Measurements from ENCODE around the gene RPN1. TPM values are rescaled to one million over a fixed set of nuclear protein-coding genes. Genes with fewer than 3 reads are reported as not detected.
"Not testable (repeated sequence)": the region's sequence is repeated elsewhere in the genome, so short reads cannot be mapped to it uniquely, and the experiment has no call there.

The RPN1 gene
- total and polyA plus RNA-seq, 2 donors (not counting 3 experiments of a cell fraction or from before 2014, with no cell fraction given) = 250 to 266 TPM

DNA sequence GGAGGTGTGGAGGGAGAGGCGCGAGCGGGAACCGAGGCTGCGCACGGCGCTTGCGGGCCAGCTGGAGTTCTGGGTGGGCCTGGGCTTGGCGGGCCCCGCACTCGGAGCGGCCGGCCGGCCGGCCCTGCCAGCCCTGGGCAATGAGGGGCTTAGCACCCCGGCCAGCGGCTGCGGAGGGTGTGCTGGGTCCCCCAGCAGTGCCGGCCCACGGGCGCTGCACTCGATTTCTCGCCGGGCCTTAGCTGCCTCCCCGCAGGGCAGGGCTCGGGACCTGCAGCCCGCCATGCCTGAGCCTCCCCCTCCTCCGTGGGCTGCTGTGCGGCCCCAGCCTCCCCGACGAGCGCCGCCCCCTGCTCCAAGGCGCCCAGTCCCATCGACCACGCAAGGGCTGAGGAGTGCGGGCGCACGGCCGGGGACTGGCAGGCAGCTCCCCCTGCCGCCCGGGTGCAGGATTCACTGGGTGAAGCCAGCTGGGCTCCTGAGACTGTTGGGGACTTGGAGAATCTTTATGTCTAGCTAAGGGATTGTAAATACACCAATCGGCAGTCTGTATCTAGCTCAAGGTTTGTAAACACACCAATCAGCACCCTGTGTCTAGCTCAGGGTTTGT, 2.9 kb upstream of the RPN1 start:
- peak; percentile 11 for DNase-seq (ENCODE audit: low read depth, low spot score)
- H3K4me2 ChIP-seq (ENCODE audit: insufficient read depth, low read length); POLR2A ChIA-PET; H2AFZ ChIP-seq (ENCODE audit: low read depth, low read length); H3K4me1 ChIP-seq (ENCODE audit: control insufficient read depth, extremely low read depth, insufficient read depth, low read length); H3K9me3 ChIP-seq (replicated peaks; ENCODE audit: control insufficient read depth, insufficient read depth, low read length); H4K20me1 ChIP-seq (replicated peaks; ENCODE audit: control insufficient read depth, extremely low read depth, insufficient read depth, low read length); H3K27ac ChIP-seq (ENCODE audit: insufficient read depth, low read depth, low read length); H3K27me3 ChIP-seq (ENCODE audit: control insufficient read depth in 2 of 2, insufficient read depth in 2 of 2, low read length in 2 of 2); H3K9ac ChIP-seq (replicated peaks; ENCODE audit: extremely low read depth, insufficient read depth, low read length); FAIRE-seq; intact Hi-C loops (cut with micrococcal nuclease); H3K9me1 ChIP-seq (replicated peaks; ENCODE audit: control insufficient read depth, extremely low read depth, insufficient read depth, low read length); H3K36me3 ChIP-seq (ENCODE audit: control insufficient read depth in 2 of 2, extremely low read depth in 1 of 2, insufficient read depth in 2 of 2, low read length in 2 of 2); dilution Hi-C loops (cut with MboI; ENCODE audit: extremely low pct_ligation_motif_present, low sequenced_read_pairs); H3K4me3 ChIP-seq (replicated peaks in 1 of 3; ENCODE audit: insufficient read depth in 1 of 3, low read depth in 1 of 3, low read length in 3 of 3); BruUV-seq (replicated peaks): not testable (repeated sequence)
- CTCF ChIA-PET = interaction anchor here (0.9 to 2.3 kb wide), 5 partner anchors 25 to 45 kb away, joined by 4 to 8 read pairs (median 6); no protein-coding TSS in a partner anchor
- peaks cover 23% of the 10 kb centered on the region for H3K79me2 ChIP-seq (ENCODE audit: control insufficient read depth, insufficient read depth, low read length)
- TF ChIP-seq, protein P1, sequence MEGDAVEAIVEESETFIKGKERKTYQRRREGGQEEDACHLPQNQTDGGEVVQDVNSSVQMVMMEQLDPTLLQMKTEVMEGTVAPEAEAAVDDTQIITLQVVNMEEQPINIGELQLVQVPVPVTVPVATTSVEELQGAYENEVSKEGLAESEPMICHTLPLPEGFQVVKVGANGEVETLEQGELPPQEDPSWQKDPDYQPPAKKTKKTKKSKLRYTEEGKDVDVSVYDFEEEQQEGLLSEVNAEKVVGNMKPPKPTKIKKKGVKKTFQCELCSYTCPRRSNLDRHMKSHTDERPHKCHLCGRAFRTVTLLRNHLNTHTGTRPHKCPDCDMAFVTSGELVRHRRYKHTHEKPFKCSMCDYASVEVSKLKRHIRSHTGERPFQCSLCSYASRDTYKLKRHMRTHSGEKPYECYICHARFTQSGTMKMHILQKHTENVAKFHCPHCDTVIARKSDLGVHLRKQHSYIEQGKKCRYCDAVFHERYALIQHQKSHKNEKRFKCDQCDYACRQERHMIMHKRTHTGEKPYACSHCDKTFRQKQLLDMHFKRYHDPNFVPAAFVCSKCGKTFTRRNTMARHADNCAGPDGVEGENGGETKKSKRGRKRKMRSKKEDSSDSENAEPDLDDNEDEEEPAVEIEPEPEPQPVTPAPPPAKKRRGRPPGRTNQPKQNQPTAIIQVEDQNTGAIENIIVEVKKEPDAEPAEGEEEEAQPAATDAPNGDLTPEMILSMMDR (IDR thresholded peaks at IDR 0.05; ENCODE audit: extremely low read depth in 1 of 2, insufficient read depth in 1 of 2, low read depth in 1 of 2, low read length in 2 of 2) = peak in 1 of 2 donors; percentile 6

GRCh38 chr3:128648940-128649663, 1.5 kb downstream of the RPN1 start:
- H3K9me3 ChIP-seq (replicated peaks; ENCODE audit: control insufficient read depth, insufficient read depth, low read length) = no peaks in the 10 kb centered on the region
- FAIRE-seq = peak; percentile 18
- intact Hi-C loops (cut with micrococcal nuclease) = no loop called here
- peak overlapping the region; percentile 95 for H3K27ac ChIP-seq (ENCODE audit: insufficient read depth, low read depth, low read length)
- peak overlapping the region; percentile 98 for H3K4me2 ChIP-seq (ENCODE audit: insufficient read depth, low read length)
- no peaks in the 10 kb centered on the region for H3K27me3 ChIP-seq (ENCODE audit: control insufficient read depth in 2 of 2, insufficient read depth in 2 of 2, low read length in 2 of 2)
- peaks cover 4% of the 10 kb centered on the region for H4K20me1 ChIP-seq (replicated peaks; ENCODE audit: control insufficient read depth, extremely low read depth, insufficient read depth, low read length)
- BruUV-seq (replicated peaks) = no TSS peak
- peaks cover 4% of the 10 kb centered on the region in 2 experiments for H3K36me3 ChIP-seq (ENCODE audit: control insufficient read depth in 2 of 2, extremely low read depth in 1 of 2, insufficient read depth in 2 of 2, low read length in 2 of 2)
- H3K4me3 ChIP-seq (replicated peaks in 1 of 3; ENCODE audit: insufficient read depth in 1 of 3, low read depth in 1 of 3, low read length in 3 of 3) = peak overlapping the region; percentile 92 to 99 (median 96)
- H3K9ac ChIP-seq (replicated peaks; ENCODE audit: extremely low read depth, insufficient read depth, low read length) = peak overlapping the region; percentile 98
- ChIA-PET POLR2A (interaction anchor here (1.0 kb wide), 1 partner anchor 31 kb away, joined by 4 read pairs; no protein-coding TSS in a partner anchor), CTCF (interaction anchor here (0.8 to 1.3 kb wide), 5 partner anchors 11 to 41 kb away, joined by 3 to 14 read pairs (median 4); no protein-coding TSS in a partner anchor)
- H3K79me2 ChIP-seq (ENCODE audit: control insufficient read depth, insufficient read depth, low read length) = peaks cover 66% of the 10 kb centered on the region
- dilution Hi-C loops (cut with MboI; ENCODE audit: extremely low pct_ligation_motif_present, low sequenced_read_pairs) = no loop called here
- DNase-seq (ENCODE audit: low read depth, low spot score) = peak; percentile 31
- H3K9me1 ChIP-seq (replicated peaks; ENCODE audit: control insufficient read depth, extremely low read depth, insufficient read depth, low read length) = no peaks in the 10 kb centered on the region
- TF ChIP-seq, protein P2, sequence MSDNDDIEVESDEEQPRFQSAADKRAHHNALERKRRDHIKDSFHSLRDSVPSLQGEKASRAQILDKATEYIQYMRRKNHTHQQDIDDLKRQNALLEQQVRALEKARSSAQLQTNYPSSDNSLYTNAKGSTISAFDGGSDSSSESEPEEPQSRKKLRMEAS (IDR thresholded peaks at IDR 0.05; ENCODE audit: insufficient read depth, insufficient read length) = no peak
- TF ChIP-seq, protein P1 (IDR thresholded peaks at IDR 0.05; ENCODE audit: extremely low read depth in 1 of 2, insufficient read depth in 1 of 2, low read depth in 1 of 2, low read length in 2 of 2) = no peak
- TF ChIP-seq FOS (IDR thresholded peaks at IDR 0.05; ENCODE audit: borderline replicate concordance, insufficient read depth, low read length) = no peak
- no peak for TF ChIP-seq MYC (IDR thresholded peaks at IDR 0.05; ENCODE audit: low read depth, low read length)
- no peak for TF ChIP-seq POLR2AphosphoS5 (IDR thresholded peaks at IDR 0.05; ENCODE audit: insufficient read depth, low read depth, low read length)
- no peak for TF ChIP-seq EZH2 (IDR thresholded peaks at IDR 0.05; ENCODE audit: borderline replicate concordance, low read depth, low read length, severe bottlenecking)
- TF ChIP-seq POLR2A (IDR thresholded peaks at IDR 0.05; ENCODE audit: low read depth, low read length) = no peak
- TF ChIP-seq JUN (IDR thresholded peaks at IDR 0.05; ENCODE audit: borderline replicate concordance, insufficient read depth, insufficient read length, low read depth) = no peak
- no peak for TF ChIP-seq GATA2 (IDR thresholded peaks at IDR 0.05; ENCODE audit: insufficient read depth, insufficient read length, low read depth, low read length)
- no peak overlapping the region for H2AFZ ChIP-seq (ENCODE audit: low read depth, low read length)
- H3K4me1 ChIP-seq (ENCODE audit: control insufficient read depth, extremely low read depth, insufficient read depth, low read length) = peaks cover 8% of the 10 kb centered on the region
